Keratinocyte (primary cell): ENCODE measurements around the gene AKAP13. TPM values are rescaled to one million over a fixed set of nuclear protein-coding genes. Genes with fewer than 3 reads are reported as not detected.

Experiments used
- DNase-seq: peaks from one replicate; pipeline ENCODE4 v3.0.0-alpha.2; 2011; ENCODE audit warnings: low read depth, missing footprints, low spot score
- FAIRE-seq: peaks from 2 replicates; lab custom pipeline; 2011; peaks lifted over from hg19 to GRCh38; lab: Jason Lieb, UNC
- H2AFZ ChIP-seq: 2 replicates; pipeline ENCODE4 v1.6.0; 2012; ENCODE audit warnings: low read length, control low read depth, inconsistent platforms; ENCODE audit not compliant: control insufficient read depth
- H3K27ac ChIP-seq: 2 replicates; pipeline ENCODE4 v1.5.1; 2011; ENCODE audit warnings: low read length; ENCODE audit not compliant: control insufficient read depth, insufficient read depth
- H3K27me3 ChIP-seq: 3 replicates; pipeline ENCODE4 v1.6.0; 2011; ENCODE audit warnings: low read length; ENCODE audit not compliant: control insufficient read depth, insufficient read depth; ENCODE audit errors: extremely low read depth
- H3K36me3 ChIP-seq, 2 experiments: 2 replicates in 1 of 2; 3 replicates in 1 of 2; pipeline ENCODE4 v1.5.1; 2011; ENCODE audit warnings: low read length in 2 of 2, mild to moderate bottlenecking in 1 of 2; ENCODE audit not compliant: control insufficient read depth in 2 of 2, insufficient read depth in 2 of 2; ENCODE audit errors: extremely low read depth in 1 of 2
- H3K4me1 ChIP-seq: 3 replicates; pipeline ENCODE4 v1.5.1; 2011; ENCODE audit warnings: low read length; ENCODE audit not compliant: control insufficient read depth, insufficient read depth; ENCODE audit errors: extremely low read depth
- H3K4me2 ChIP-seq: 3 replicates; pipeline ENCODE4 v1.6.0; 2011; ENCODE audit warnings: low read depth, low read length; ENCODE audit not compliant: control insufficient read depth, insufficient read depth; ENCODE audit errors: extremely low read depth
- H3K4me3 ChIP-seq, 3 experiments: fragments of 200-600 bp in 1 of 3; sonication (generic) in 1 of 3; 2 replicates in 2 of 3; 3 replicates in 1 of 3; pipeline ENCODE4 v1.5.1; 2011 to 2016; ENCODE audit warnings: low read length in 3 of 3, mild to moderate bottlenecking in 3 of 3, control low read depth in 2 of 3, inconsistent platforms in 1 of 3, low read depth in 1 of 3, mixed read lengths in 1 of 3, mixed run types in 1 of 3, moderate library complexity in 1 of 3; ENCODE audit not compliant: control insufficient read depth in 2 of 3, insufficient read depth in 2 of 3; ENCODE audit errors: extremely low read depth in 1 of 3
- H3K79me2 ChIP-seq: 2 replicates; pipeline ENCODE4 v1.6.0; 2012; ENCODE audit warnings: low read length; ENCODE audit not compliant: control insufficient read depth, insufficient read depth
- H3K9ac ChIP-seq: 3 replicates; pipeline ENCODE4 v1.6.0; 2011; ENCODE audit warnings: low read length; ENCODE audit not compliant: control insufficient read depth, insufficient read depth; ENCODE audit errors: extremely low read depth
- H3K9me1 ChIP-seq: 3 replicates; pipeline ENCODE4 v1.6.0; 2011; ENCODE audit warnings: low read length; ENCODE audit not compliant: control insufficient read depth, insufficient read depth; ENCODE audit errors: extremely low read depth
- H3K9me3 ChIP-seq: 2 replicates; pipeline ENCODE4 v1.5.1; 2012; ENCODE audit warnings: low read depth, low read length; ENCODE audit not compliant: control insufficient read depth
- H4K20me1 ChIP-seq: 3 replicates; pipeline ENCODE4 v1.6.0; 2011; ENCODE audit warnings: low read length; ENCODE audit not compliant: control insufficient read depth, insufficient read depth; ENCODE audit errors: extremely low read depth
- EZH2 ChIP-seq: IDR thresholded peaks from one replicate; pipeline ENCODE4 v1.6.1; 2012; ENCODE audit warnings: inconsistent platforms, mild to moderate bottlenecking, low read length, moderate library complexity
- dilution Hi-C: fragments of 300-500 bp; cut with MboI; formaldehyde crosslinking; loops from one replicate; pipeline ENCODE4 v1.7.0; 2020; ENCODE audit warnings: low sequenced_read_pairs; ENCODE audit not compliant: extremely low pct_ligation_motif_present
- polyA plus RNA-seq, 5 experiments: library from polyadenylated mRNA; depleted of rRNA in 3 of 5; stranded (reverse) in 3 of 5; stranded (forward) in 1 of 5; unstranded in 1 of 5; fragments of >200 nt; gene quantifications; 1 replicate in 1 of 5; 2 replicates in 3 of 5; 3 replicates in 1 of 5; pipeline versions ENCODE4 v1.2.1 to v1.2.3, GENCODE V29; 2011 to 2012; ENCODE audit warnings: missing spikeins in 2 of 5, low read depth in 1 of 5, low replicate concordance in 1 of 5
- TF ChIP-seq, protein P1 (sequence below), 3 experiments: IDR thresholded peaks in 1 of 3; conservative IDR thresholded peaks in 1 of 3; optimal IDR thresholded peaks in 1 of 3; 2 replicates in 2 of 3; 3 replicates in 1 of 3; pipeline versions ENCODE3 to v1.5.1; 2011; ENCODE audit warnings: low read length in 3 of 3, mild to moderate bottlenecking in 3 of 3, moderate library complexity in 2 of 3, control low read depth in 1 of 3, inconsistent platforms in 1 of 3; ENCODE audit not compliant: insufficient read depth in 2 of 3; ENCODE audit errors: extremely low read depth in 1 of 3

Gene AKAP13
- polyA plus RNA-seq, 1 donor (not counting 4 experiments of a cell fraction or from before 2014, with no cell fraction given): 16.7 TPM

DNA sequence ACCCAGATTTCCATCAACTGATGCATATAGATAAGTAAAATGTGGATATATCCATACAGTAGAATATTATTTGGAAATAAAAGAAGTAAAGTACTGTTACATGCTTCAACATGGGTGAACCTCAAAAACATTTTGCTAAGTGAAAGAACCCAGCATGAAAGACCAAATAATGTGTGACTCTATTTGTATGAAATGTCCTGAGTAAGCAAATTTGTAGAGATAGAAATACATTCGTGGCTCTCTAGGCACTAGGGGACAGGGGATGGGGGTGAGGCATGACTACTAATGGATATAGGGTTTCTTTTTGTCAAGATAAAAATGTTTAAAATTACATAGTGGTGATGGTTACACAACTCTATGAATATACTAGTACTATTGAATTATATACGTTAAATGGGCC is 250.6 kb downstream of the AKAP13 start:
- H2AFZ ChIP-seq: no peak overlapping the region
- DNase-seq: no peak
- no peaks in the 10 kb centered on the region for H3K9me3 ChIP-seq
- H3K4me1 ChIP-seq: peaks cover under 1% of the 10 kb centered on the region
- no peaks in the 10 kb centered on the region for H3K27me3 ChIP-seq
- H3K36me3 ChIP-seq: peaks cover 0 to 3% of the 10 kb centered on the region in 2 experiments
- no peaks in the 10 kb centered on the region for H3K9me1 ChIP-seq
- H3K4me2 ChIP-seq: no peak overlapping the region
- H3K4me3 ChIP-seq: no peak overlapping the region
- dilution Hi-C loops: no loop called here
- FAIRE-seq: no peak
- H3K9ac ChIP-seq: no peak overlapping the region
- H3K27ac ChIP-seq: no peak overlapping the region
- no peak for TF ChIP-seq EZH2
- TF ChIP-seq, protein P1, sequence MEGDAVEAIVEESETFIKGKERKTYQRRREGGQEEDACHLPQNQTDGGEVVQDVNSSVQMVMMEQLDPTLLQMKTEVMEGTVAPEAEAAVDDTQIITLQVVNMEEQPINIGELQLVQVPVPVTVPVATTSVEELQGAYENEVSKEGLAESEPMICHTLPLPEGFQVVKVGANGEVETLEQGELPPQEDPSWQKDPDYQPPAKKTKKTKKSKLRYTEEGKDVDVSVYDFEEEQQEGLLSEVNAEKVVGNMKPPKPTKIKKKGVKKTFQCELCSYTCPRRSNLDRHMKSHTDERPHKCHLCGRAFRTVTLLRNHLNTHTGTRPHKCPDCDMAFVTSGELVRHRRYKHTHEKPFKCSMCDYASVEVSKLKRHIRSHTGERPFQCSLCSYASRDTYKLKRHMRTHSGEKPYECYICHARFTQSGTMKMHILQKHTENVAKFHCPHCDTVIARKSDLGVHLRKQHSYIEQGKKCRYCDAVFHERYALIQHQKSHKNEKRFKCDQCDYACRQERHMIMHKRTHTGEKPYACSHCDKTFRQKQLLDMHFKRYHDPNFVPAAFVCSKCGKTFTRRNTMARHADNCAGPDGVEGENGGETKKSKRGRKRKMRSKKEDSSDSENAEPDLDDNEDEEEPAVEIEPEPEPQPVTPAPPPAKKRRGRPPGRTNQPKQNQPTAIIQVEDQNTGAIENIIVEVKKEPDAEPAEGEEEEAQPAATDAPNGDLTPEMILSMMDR (optimal IDR thresholded peaks at IDR 0.05 in 1 of 3, IDR thresholded peaks at IDR 0.05 in 1 of 3, conservative IDR thresholded peaks at IDR 0.05 in 1 of 3; ENCODE audit: extremely low read depth in 1 of 3, insufficient read depth in 2 of 3, low read length in 3 of 3): no peak
- no peaks in the 10 kb centered on the region for H4K20me1 ChIP-seq
- H3K79me2 ChIP-seq: no peaks in the 10 kb centered on the region

DNA sequence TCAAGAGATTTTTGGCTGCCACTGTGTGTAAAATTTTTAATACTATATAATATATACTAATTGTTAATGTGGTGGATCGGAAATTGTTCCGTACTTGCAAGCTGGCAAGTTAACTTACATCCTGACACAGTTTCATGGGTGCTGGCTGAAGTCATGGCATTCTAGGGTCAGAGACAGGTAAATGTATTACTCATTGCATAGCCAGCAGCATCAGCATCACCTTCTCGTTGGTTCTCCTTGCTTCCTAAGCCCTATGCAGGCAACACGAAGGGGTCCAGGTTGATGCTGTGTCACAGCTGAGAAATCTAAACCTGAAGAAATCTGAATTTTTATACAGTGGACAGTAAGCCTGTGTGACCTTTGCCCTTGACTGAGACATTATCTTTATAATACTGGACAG is 251.6 kb downstream of the AKAP13 start:
- TF ChIP-seq EZH2: no peak
- TF ChIP-seq, protein P1 (optimal IDR thresholded peaks at IDR 0.05 in 1 of 3, IDR thresholded peaks at IDR 0.05 in 1 of 3, conservative IDR thresholded peaks at IDR 0.05 in 1 of 3; ENCODE audit: extremely low read depth in 1 of 3, insufficient read depth in 2 of 3, low read length in 3 of 3): no peak
- H2AFZ ChIP-seq: no peak overlapping the region
- no peaks in the 10 kb centered on the region for H3K79me2 ChIP-seq
- H3K4me1 ChIP-seq: no peaks in the 10 kb centered on the region
- no peaks in the 10 kb centered on the region for H3K9me1 ChIP-seq
- H3K9me3 ChIP-seq: no peaks in the 10 kb centered on the region
- no peaks in the 10 kb centered on the region for H3K27me3 ChIP-seq
- dilution Hi-C loops: no loop called here
- H3K36me3 ChIP-seq: peaks cover 0 to under 1% of the 10 kb centered on the region in 2 experiments
- DNase-seq (no peak), FAIRE-seq (no peak)
- no peak overlapping the region for H3K27ac ChIP-seq
- no peak overlapping the region for H3K9ac ChIP-seq
- no peak overlapping the region for H3K4me3 ChIP-seq
- no peak overlapping the region for H3K4me2 ChIP-seq
- no peaks in the 10 kb centered on the region for H4K20me1 ChIP-seq
